Measurements from ENCODE around the gene ETFBKMT. TPM values are rescaled to one million over a fixed set of nuclear protein-coding genes. Genes with fewer than 3 reads are reported as not detected.

Gene ETFBKMT, protein sequence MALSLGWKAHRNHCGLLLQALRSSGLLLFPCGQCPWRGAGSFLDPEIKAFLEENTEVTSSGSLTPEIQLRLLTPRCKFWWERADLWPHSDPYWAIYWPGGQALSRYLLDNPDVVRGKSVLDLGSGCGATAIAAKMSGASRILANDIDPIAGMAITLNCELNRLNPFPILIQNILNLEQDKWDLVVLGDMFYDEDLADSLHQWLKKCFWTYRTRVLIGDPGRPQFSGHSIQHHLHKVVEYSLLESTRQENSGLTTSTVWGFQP
- total RNA-seq, result 1 to 10 TPM in 1 of 2 experiments, under 1 TPM in 1; 0.84 to 1.1 TPM

GRCh38 chr12:31659087-31659942 is at the start of gene ETFBKMT:
Gene ETFBKMT, plus strand, starts transcription at chr12:31659688. Its CDS starts 2,266 bp downstream, at chr12:31661954.

Other genes with a start within 250 kb of the ETFBKMT start
- under 1 TPM; 0.10 TPM for gene DENND5B, start 68.6 kb upstream of the ETFBKMT start, total RNA-seq
- 1 to 10 TPM; 5.8 to 6.3 TPM for gene AMN1, start 69.3 kb downstream of the ETFBKMT start, total RNA-seq

All from activated naive CD4-positive, alpha-beta T cell treated with anti-CD3 and anti-CD28 coated beads, Interleukin-2, amount 10 ng/mL, durations not matched to agents 5 hours and 36 hours (primary cell).